ENCODE results near the gene PARD3. TPM values are rescaled to one million over a fixed set of nuclear protein-coding genes. Genes with fewer than 3 reads are reported as not detected.
A peak's percentile ranks its signal among the peaks of the same experiment; 100 is the strongest.

Gene PARD3
- total and polyA plus RNA-seq, 7 experiments from 2014 or later = 0.19 to 1.2 (median 0.43) TPM

DNA sequence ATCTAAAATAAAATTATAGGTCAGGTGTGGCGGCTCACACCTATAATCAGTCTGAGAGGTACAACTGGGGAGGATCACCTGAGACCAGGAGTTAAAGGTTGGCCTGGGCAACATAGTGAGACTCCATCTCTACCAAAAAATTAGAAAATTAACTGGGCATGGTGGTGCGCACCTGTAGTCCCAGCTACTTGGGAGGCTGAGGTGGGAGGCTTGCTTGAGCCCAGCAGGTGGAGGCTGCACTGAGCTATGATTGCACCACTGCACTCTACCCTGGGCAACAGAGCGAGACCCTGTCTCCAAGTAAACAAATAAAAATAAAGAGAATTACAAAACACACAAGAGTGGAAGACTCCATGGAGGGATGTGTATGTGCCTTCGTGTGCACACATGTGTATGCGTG, 171.5 kb downstream of the PARD3 start:
- Histone ChIP-seq H3K27ac (ENCODE audit: low read depth, low read length) (no peak overlapping the region), H3K27me3 (ENCODE audit: control insufficient read depth in 2 of 2, insufficient read depth in 2 of 2, low read length in 2 of 2) (no peaks in the 10 kb centered on the region), H3K9me3 (ENCODE audit: control insufficient read depth in 2 of 3, low read length in 3 of 3) (no peaks in the 10 kb centered on the region), H3K4me1 (ENCODE audit: control insufficient read depth in 2 of 2, insufficient read depth in 2 of 2, low read length in 2 of 2) (no peaks in the 10 kb centered on the region), H3K4me3 (ENCODE audit: low read length) (no peak overlapping the region), H3K36me3 (ENCODE audit: control insufficient read depth in 2 of 3, insufficient read depth in 3 of 3, low read length in 3 of 3) (no peaks in the 10 kb centered on the region)
- ChIA-PET CTCF (no interaction called here), POLR2A (no interaction called here)
- no peak overlapping the region for H3K27ac Mint-ChIP-seq
- H3K9me3 Mint-ChIP-seq = no peaks in the 10 kb centered on the region
- peaks cover 0 to 2% (median under 1%) of the 10 kb centered on the region in 7 donors for H3K4me1 Mint-ChIP-seq
- no peak overlapping the region for H3K4me3 Mint-ChIP-seq
- ATAC-seq (no peak), DNase-seq (no peak)
- no peaks in the 10 kb centered on the region for H3K36me3 Mint-ChIP-seq
- intact Hi-C loops (cut with micrococcal nuclease) = no loop called here
- peaks cover 0 to 9% (median 0%) of the 10 kb centered on the region in 5 donors for H3K27me3 Mint-ChIP-seq

- ChIA-PET CTCF (no interaction called here), POLR2A (no interaction called here)
- intact Hi-C loops (cut with micrococcal nuclease) = no loop called here
- H3K36me3 Mint-ChIP-seq = no peaks in the 10 kb centered on the region
- Histone ChIP-seq H3K4me3 (ENCODE audit: low read length) (no peak overlapping the region), H3K27me3 (ENCODE audit: control insufficient read depth in 2 of 2, insufficient read depth in 2 of 2, low read length in 2 of 2) (no peaks in the 10 kb centered on the region), H3K4me1 (ENCODE audit: control insufficient read depth in 2 of 2, insufficient read depth in 2 of 2, low read length in 2 of 2) (no peaks in the 10 kb centered on the region), H3K9me3 (ENCODE audit: control insufficient read depth in 2 of 3, low read length in 3 of 3) (no peaks in the 10 kb centered on the region), H3K27ac (ENCODE audit: low read depth, low read length) (no peak overlapping the region), H3K36me3 (ENCODE audit: control insufficient read depth in 2 of 3, insufficient read depth in 3 of 3, low read length in 3 of 3) (no peaks in the 10 kb centered on the region)
- no peak for ATAC-seq
- no peaks in the 10 kb centered on the region for H3K9me3 Mint-ChIP-seq
- peaks cover 4 to 15% (median 9%) of the 10 kb centered on the region in 7 donors for H3K4me1 Mint-ChIP-seq
- no peak overlapping the region for H3K4me3 Mint-ChIP-seq
- no peak overlapping the region for H3K27ac Mint-ChIP-seq
- no peak for DNase-seq
- H3K27me3 Mint-ChIP-seq = peaks cover 0 to 9% (median 7%) of the 10 kb centered on the region in 5 donors
Observed at GRCh38 chr10:34641913-34642558, 173.1 kb downstream of the PARD3 start.

- Histone ChIP-seq H3K4me1 (ENCODE audit: control insufficient read depth in 2 of 2, insufficient read depth in 2 of 2, low read length in 2 of 2) (no peaks in the 10 kb centered on the region), H3K27ac (ENCODE audit: low read depth, low read length) (no peak overlapping the region), H3K4me3 (ENCODE audit: low read length) (no peak overlapping the region), H3K27me3 (ENCODE audit: control insufficient read depth in 2 of 2, insufficient read depth in 2 of 2, low read length in 2 of 2) (no peaks in the 10 kb centered on the region), H3K9me3 (ENCODE audit: control insufficient read depth in 2 of 3, low read length in 3 of 3) (no peaks in the 10 kb centered on the region), H3K36me3 (ENCODE audit: control insufficient read depth in 2 of 3, insufficient read depth in 3 of 3, low read length in 3 of 3) (no peaks in the 10 kb centered on the region)
- Mint-ChIP-seq H3K27ac (no peak overlapping the region), H3K9me3 (no peaks in the 10 kb centered on the region), H3K27me3 (peaks cover 0 to 13% (median 9%) of the 10 kb centered on the region in 5 donors), H3K36me3 (no peaks in the 10 kb centered on the region), H3K4me1 (peaks cover 4 to 18% (median 12%) of the 10 kb centered on the region in 7 donors), H3K4me3 (no peak overlapping the region)
- intact Hi-C loops (cut with micrococcal nuclease) = no loop called here
- ChIA-PET CTCF (no interaction called here), POLR2A (no interaction called here)
- ATAC-seq (no peak), DNase-seq (no peak)
Observed at GRCh38 chr10:34641147-34641912, 173.8 kb downstream of the PARD3 start.

GRCh38 chr10:34638406-34639054, 176.6 kb downstream of the PARD3 start:
- no peaks in the 10 kb centered on the region for H3K9me3 Mint-ChIP-seq
- peak overlapping the region in 1 of 10 donors; percentile 32 for H3K4me3 Mint-ChIP-seq
- no peak overlapping the region for H3K4me3 ChIP-seq (ENCODE audit: low read length)
- H3K27me3 ChIP-seq (ENCODE audit: control insufficient read depth in 2 of 2, insufficient read depth in 2 of 2, low read length in 2 of 2) = no peaks in the 10 kb centered on the region
- peaks cover 0 to 15% (median 9%) of the 10 kb centered on the region in 5 donors for H3K27me3 Mint-ChIP-seq
- no peak overlapping the region for H3K27ac ChIP-seq (ENCODE audit: low read depth, low read length)
- CTCF ChIA-PET = interaction anchor here (0.6 to 3.3 kb wide), 9 partner anchors 8 to 1515 kb away, joined by 3 to 17 read pairs (median 3); no protein-coding TSS in a partner anchor
- H3K27ac Mint-ChIP-seq = no peak overlapping the region
- H3K4me1 ChIP-seq (ENCODE audit: control insufficient read depth in 2 of 2, insufficient read depth in 2 of 2, low read length in 2 of 2) = no peaks in the 10 kb centered on the region
- H3K4me1 Mint-ChIP-seq = peaks cover 7 to 18% (median 13%) of the 10 kb centered on the region in 7 donors
- no peaks in the 10 kb centered on the region for H3K36me3 ChIP-seq (ENCODE audit: control insufficient read depth in 2 of 3, insufficient read depth in 3 of 3, low read length in 3 of 3)
- POLR2A ChIA-PET = no interaction called here
- no peaks in the 10 kb centered on the region for H3K9me3 ChIP-seq (ENCODE audit: control insufficient read depth in 2 of 3, low read length in 3 of 3)
- intact Hi-C loops (cut with micrococcal nuclease) = loop anchor here in 1 of 2 donors (1.0 kb wide), 3 partner anchors 116 to 1445 kb away; no protein-coding TSS in a partner anchor
- ATAC-seq (peak; percentile 71), DNase-seq (peak; percentile 20 to 64 (median 54))
- no peaks in the 10 kb centered on the region for H3K36me3 Mint-ChIP-seq

DNA sequence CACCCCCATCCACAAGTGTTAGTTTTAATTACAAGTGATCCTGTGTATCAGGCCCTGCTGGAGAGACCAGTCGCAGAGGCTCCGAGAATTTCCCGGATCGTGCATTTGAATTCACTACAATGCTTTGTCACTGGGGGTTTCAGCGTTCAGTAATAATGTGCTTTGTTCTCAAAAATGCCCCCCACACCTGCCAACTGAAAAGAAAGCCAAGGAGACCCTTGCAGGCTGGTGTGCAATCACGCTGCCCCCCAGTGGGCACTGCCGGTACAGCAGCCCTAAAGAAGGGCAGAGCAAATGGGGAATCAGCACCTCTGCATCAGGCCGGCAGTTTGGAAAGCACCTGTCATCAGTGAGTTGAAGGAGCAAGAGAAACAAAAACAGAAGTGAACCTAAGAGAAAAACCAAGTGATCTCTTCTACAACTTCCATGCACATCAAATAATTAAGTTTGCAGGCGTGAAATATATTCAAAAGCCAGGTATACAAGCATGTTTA, 177.6 kb downstream of the PARD3 start:
- POLR2A ChIA-PET = no interaction called here
- ATAC-seq = peak; percentile 77
- peak overlapping the region in 8 of 10 donors; percentile 0 to 46 (median 18) for H3K4me3 Mint-ChIP-seq

DNA sequence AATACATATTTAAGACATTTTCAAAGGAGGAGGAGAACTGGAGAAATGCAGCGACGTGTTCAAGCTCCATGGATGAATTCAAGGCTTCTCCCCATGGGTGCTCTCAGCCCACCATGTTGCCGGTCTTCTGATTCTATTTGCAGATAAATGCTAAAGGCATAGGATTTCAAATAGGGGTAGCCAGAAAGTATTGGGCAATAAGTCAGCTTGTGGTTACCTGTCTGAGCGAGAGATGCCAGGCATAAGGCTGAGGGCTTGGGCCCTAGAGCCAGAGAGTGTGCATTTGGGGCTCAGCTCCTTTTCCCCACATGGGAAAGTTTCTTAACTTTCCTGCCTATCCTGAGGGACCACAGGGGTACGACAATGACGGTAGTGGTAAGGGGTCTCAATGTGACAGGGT, 180.0 kb downstream of the PARD3 start:
- Histone ChIP-seq H3K4me3 (ENCODE audit: low read length) (no peak overlapping the region), H3K4me1 (ENCODE audit: control insufficient read depth in 2 of 2, insufficient read depth in 2 of 2, low read length in 2 of 2) (no peaks in the 10 kb centered on the region), H3K27ac (ENCODE audit: low read depth, low read length) (no peak overlapping the region), H3K36me3 (ENCODE audit: control insufficient read depth in 2 of 3, insufficient read depth in 3 of 3, low read length in 3 of 3) (no peaks in the 10 kb centered on the region), H3K27me3 (ENCODE audit: control insufficient read depth in 2 of 2, insufficient read depth in 2 of 2, low read length in 2 of 2) (no peaks in the 10 kb centered on the region), H3K9me3 (ENCODE audit: control insufficient read depth in 2 of 3, low read length in 3 of 3) (no peaks in the 10 kb centered on the region)
- ChIA-PET POLR2A (no interaction called here), CTCF (no interaction called here)
- H3K27me3 Mint-ChIP-seq = peaks cover 0 to 10% (median 6%) of the 10 kb centered on the region in 5 donors
- no peaks in the 10 kb centered on the region for H3K9me3 Mint-ChIP-seq
- no peak for ATAC-seq
- H3K36me3 Mint-ChIP-seq = no peaks in the 10 kb centered on the region
- no peak overlapping the region for H3K27ac Mint-ChIP-seq
- no peak for DNase-seq
- peaks cover 7 to 18% (median 13%) of the 10 kb centered on the region in 7 donors for H3K4me1 Mint-ChIP-seq
- intact Hi-C loops (cut with micrococcal nuclease) = no loop called here
- H3K4me3 Mint-ChIP-seq = no peak overlapping the region

More for the DNA sequence above, 177.6 kb downstream of the PARD3 start:
- Histone ChIP-seq H3K36me3 (ENCODE audit: control insufficient read depth in 2 of 3, insufficient read depth in 3 of 3, low read length in 3 of 3) (no peaks in the 10 kb centered on the region), H3K4me3 (ENCODE audit: low read length) (no peak overlapping the region), H3K4me1 (ENCODE audit: control insufficient read depth in 2 of 2, insufficient read depth in 2 of 2, low read length in 2 of 2) (no peaks in the 10 kb centered on the region), H3K27me3 (ENCODE audit: control insufficient read depth in 2 of 2, insufficient read depth in 2 of 2, low read length in 2 of 2) (no peaks in the 10 kb centered on the region), H3K27ac (ENCODE audit: low read depth, low read length) (no peak overlapping the region), H3K9me3 (ENCODE audit: control insufficient read depth in 2 of 3, low read length in 3 of 3) (no peaks in the 10 kb centered on the region)
- Mint-ChIP-seq H3K9me3 (no peaks in the 10 kb centered on the region), H3K27ac (peak overlapping the region in 1 of 9 donors; percentile 56), H3K4me1 (peaks cover 7 to 18% (median 13%) of the 10 kb centered on the region in 7 donors), H3K27me3 (peaks cover 0 to 13% (median 9%) of the 10 kb centered on the region in 5 donors), H3K36me3 (no peaks in the 10 kb centered on the region)
- DNase-seq = peak; percentile 20 to 70 (median 53)
- intact Hi-C loops (cut with micrococcal nuclease) = loop anchor here in 1 of 2 donors (1.0 kb wide), 2 partner anchors 115 to 1307 kb away; no protein-coding TSS in a partner anchor
- CTCF ChIA-PET = interaction anchor here (0.6 to 3.3 kb wide), 6 partner anchors 9 to 1445 kb away, joined by 3 to 17 read pairs (median 4); no protein-coding TSS in a partner anchor

Measured in naive thymus-derived CD4-positive, alpha-beta T cell (primary cell).